Measurements from ENCODE around the gene ABHD10.

The ABHD10 gene

DNA sequence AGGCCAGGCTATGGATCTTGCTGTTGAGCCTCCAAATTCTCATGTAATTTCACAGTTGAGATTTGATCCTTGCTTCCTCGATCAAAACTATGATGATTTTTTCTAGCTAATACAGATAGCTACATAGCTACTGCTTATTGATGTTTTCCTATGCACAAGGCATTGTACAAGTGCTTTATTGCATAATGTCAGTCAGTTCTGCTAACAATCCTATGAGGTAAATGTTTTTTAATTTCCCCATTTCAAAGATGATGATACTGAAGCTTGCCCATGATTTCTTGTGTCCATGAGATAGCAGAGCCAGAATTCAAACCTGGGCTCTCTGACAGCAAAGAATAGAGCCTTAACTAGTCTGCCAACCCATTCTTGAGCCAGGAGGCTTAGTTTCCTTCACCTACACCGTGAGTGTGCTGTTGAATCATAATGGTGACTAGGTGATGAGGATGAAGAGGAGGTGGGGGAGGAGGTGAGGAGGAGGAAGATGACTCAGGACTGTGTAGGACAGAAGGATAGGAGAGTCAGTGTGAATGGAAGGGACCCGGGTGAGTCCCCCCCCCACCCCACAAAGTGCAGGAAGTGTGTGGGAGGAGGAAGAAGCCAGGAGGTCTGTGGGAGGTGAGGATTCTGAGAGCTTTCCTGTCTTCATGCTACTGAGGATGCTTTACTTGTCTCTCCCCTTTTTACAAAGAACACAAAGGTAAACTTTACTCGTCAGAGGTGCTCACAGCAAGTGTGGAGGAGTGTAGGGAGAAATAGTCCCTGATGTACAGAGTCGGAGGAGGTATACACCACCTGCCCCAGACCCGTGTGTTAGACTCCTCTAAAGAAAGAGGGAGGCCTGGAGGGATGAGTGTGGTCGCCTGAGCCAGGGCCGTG lies 23.5 kb downstream of the ABHD10 start:
- DNase-seq, result no peak

GRCh38 chr3:112003321-112004080 lies 24.7 kb downstream of the ABHD10 start:
- DNase-seq, result no peak

- DNase-seq, result no peak
Measured at GRCh38 chr3:112004187-112004586, 25.4 kb downstream of the ABHD10 start.

- DNase-seq, result no peak
Measured at GRCh38 chr3:112004669-112005068, 25.8 kb downstream of the ABHD10 start.

- no peak for DNase-seq
Measured at GRCh38 chr3:112005091-112005672, 26.4 kb downstream of the ABHD10 start.

DNA sequence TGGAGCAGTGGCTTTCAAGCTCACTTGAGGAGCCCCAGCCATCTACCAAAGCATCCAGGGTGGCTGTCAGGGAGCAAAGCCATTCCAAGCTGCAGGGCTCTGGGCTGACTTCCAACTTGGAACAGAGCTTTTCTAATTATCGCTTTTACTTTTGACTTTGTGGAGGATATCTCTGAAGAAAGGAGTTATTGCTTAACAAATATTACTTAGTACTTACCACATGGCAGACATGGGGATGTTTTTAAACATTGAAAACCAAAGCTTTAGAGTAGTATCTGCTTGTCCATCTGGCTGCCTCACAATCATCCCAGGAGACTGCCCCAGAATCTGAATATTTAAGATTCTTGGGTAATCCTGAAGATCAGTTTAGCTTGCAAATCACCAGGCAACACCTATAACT lies 28.8 kb downstream of the ABHD10 start:
- DNase-seq, result no peak

- no peak for DNase-seq
Measured at GRCh38 chr3:112009670-112010069, 30.8 kb downstream of the ABHD10 start.

GRCh38 chr3:112010636-112011035 lies 31.8 kb downstream of the ABHD10 start:
- DNase-seq, result no peak

- no peak for DNase-seq
Measured at GRCh38 chr3:112011376-112011940, 32.6 kb downstream of the ABHD10 start.

GRCh38 chr3:112012205-112012992 lies 33.6 kb downstream of the ABHD10 start:
- DNase-seq, result no peak

- no peak for DNase-seq
Measured at GRCh38 chr3:112013058-112013783, 34.4 kb downstream of the ABHD10 start.

DNA sequence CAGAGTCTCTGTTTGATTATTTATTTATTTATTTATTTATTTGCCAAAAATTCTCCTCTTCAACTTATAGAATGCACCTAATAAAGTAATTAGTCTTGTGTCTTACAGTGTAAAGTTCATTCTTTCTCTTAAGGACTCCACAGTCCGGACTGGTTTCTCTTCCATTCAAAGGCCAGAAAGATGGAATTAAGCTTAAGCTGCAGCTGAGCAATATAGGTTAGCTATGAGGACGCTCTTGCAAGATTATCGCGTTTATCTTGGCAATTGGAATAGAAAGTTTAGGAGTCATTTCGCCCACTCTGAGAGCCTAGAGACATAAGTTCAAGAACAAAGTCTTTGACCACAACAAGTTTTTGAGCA lies 34.9 kb downstream of the ABHD10 start:
- DNase-seq, result no peak

DNA sequence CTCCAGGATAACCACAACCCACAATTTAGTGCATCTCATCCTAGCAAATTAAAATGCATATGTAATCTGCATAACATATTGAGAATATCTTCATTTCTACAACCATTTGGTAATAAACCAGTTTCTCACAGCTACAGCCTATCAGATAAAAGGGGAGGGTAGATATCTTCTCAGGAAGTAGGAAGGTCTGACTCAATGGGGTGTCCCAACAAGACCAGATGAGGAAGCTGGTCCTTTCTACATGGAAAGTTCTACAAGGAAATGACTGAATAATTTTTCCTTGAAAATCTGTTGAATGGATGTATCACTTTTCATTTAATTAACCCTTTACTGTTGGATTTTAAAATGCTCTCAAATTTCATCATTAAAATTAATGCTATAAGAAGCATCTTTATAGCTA lies 38.3 kb downstream of the ABHD10 start:
- DNase-seq, result no peak

- DNase-seq, result no peak
Measured at GRCh38 chr3:112018712-112019111, 39.9 kb downstream of the ABHD10 start.

DNA sequence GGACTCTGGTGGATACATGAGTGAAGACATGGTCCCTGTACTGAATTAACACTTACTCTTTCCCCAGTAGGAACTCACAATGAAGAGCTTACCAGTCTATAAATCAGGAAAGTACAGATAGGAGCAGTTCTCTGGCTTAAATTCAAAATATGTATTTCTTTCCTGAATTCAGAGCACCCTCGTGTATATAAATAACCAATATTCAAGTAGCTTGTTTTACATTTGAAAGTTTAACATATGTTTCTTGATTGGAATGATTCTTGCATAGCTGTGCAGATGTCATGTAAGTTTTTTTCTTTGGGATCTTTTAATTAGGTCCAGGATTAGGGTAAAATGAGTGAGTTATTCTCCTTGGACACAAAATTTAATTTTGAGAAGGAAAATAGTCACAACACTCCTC lies 40.9 kb downstream of the ABHD10 start:
- DNase-seq, result no peak

DNA sequence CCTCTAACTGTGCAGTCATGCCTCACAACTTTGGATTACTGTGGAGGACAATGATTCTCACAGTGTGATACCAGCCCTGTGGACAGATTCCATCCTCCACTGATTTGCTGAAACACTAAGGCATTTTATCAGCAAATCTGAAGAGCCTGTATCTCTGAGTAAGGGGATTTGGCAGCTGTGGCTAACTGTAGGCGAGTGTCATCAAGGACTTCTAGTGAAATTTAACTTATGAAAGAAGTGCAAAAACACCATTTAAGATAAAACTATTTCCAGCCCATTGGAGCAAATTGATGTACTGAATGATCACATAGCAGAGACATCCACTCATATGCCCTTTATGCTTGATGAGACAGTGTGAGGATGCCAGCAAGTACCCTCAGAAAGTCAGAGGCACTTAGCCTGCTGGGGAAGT lies 41.9 kb downstream of the ABHD10 start:
- no peak for DNase-seq

GRCh38 chr3:112027142-112027541 lies 48.3 kb downstream of the ABHD10 start:
- no peak for DNase-seq

DNA sequence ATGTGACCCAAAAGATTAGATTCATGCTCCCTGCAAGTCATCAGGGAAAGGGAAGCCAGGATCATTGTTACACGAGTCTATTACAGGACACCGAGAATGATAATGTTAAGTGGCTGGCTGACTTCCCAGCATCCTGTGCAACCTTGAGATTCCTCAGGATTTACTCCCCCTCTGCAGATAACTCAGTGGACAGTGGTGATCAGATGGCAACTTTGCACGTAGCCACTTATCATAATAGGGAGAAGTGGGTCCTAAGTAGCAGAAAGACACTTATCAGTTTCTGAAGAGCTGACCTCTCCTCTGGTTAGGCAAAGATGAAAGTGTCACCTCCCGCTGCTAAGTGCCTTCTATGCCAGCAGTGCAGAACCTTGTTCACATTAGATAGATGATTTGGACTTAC lies 49.0 kb downstream of the ABHD10 start:
- DNase-seq, result no peak

GRCh38 chr3:112030901-112031300 lies 52.1 kb downstream of the ABHD10 start:
- DNase-seq, result no peak

GRCh38 chr3:112032098-112032731 lies 53.4 kb downstream of the ABHD10 start:
- DNase-seq, result no peak

DNA sequence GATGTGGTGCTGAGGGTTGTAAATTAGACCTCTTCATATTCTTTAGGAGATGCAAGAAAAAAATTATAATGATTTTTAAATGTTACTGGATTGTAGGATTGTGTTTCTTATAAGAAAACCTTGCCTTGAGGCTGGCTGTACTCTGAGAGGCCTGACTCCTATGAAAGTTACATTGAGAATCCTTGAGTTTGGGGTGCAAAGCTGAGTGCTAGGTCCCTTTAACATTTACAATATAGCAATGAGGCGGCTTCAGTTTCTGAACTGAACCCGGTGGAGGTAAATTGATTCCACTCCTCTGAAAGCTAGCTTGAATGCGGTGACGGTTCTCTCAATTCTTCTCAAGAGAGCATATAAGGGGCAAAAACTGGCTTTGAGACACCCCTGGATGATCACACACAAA lies 55.6 kb downstream of the ABHD10 start, which contains the start of gene TMPRSS7:
TSS of gene TMPRSS7 (plus strand) at position 301 of the 400 bp plus-strand sequence. CDS start 110 bp downstream, outside the sequence.
- DNase-seq, result no peak

All from NCI-H1048 (cell line).